Neuronal stem cell (in vitro differentiated cells): ENCODE measurements around the gene TMEM191C.
A peak's percentile ranks its signal among the peaks of the same experiment; 100 is the strongest.

Source experiments
- DNase-seq: peaks from one replicate; pipeline ENCODE4 v3.0.0-alpha.2; 2013; ENCODE audit warnings: low spot score
- H2AFZ ChIP-seq: one replicate; pipeline ENCODE4 v1.6.1; 2013; ENCODE audit warnings: mild to moderate bottlenecking, low read length, inconsistent platforms
- H2AK5ac ChIP-seq: 2 replicates; pipeline ENCODE4 v1.6.1; 2013; ENCODE audit warnings: low read depth, mild to moderate bottlenecking, inconsistent platforms, low read length, moderate library complexity, mixed read lengths
- H2BK120ac ChIP-seq: 2 replicates; pipeline ENCODE4 v1.6.1; 2013; ENCODE audit warnings: low read depth, mild to moderate bottlenecking, inconsistent platforms, low read length, moderate library complexity, mixed read lengths
- H2BK12ac ChIP-seq: one replicate; pipeline ENCODE4 v1.6.1; 2013; ENCODE audit warnings: low read length, inconsistent platforms
- H2BK15ac ChIP-seq: 2 replicates; pipeline ENCODE4 v1.6.1; 2013; ENCODE audit warnings: mild to moderate bottlenecking, low read length, inconsistent platforms, mixed read lengths
- H2BK5ac ChIP-seq: one replicate; pipeline ENCODE4 v1.6.1; 2013; ENCODE audit warnings: inconsistent platforms, mild to moderate bottlenecking, low read length, moderate library complexity
- H3K14ac ChIP-seq: one replicate; pipeline ENCODE4 v1.6.1; 2013; ENCODE audit warnings: low read length, inconsistent platforms
- H3K18ac ChIP-seq: 2 replicates; pipeline ENCODE4 v1.6.1; 2013; ENCODE audit warnings: low read length, inconsistent platforms
- H3K23ac ChIP-seq: 2 replicates; pipeline ENCODE4 v1.6.1; 2013; ENCODE audit warnings: low read depth, mild to moderate bottlenecking, mixed read lengths, low read length, inconsistent platforms; ENCODE audit not compliant: poor library complexity
- H3K27ac ChIP-seq: replicated peaks from 3 replicates; pipeline ENCODE4 v1.5.1; 2013; ENCODE audit warnings: low read length, inconsistent platforms
- H3K27me3 ChIP-seq, 3 experiments: 2 replicates each; pipeline ENCODE4 v1.6.1; 2013; ENCODE audit warnings: low read length in 3 of 3, mild to moderate bottlenecking in 2 of 3, inconsistent platforms in 1 of 3, low read depth in 1 of 3, mixed read lengths in 1 of 3, moderate library complexity in 1 of 3; ENCODE audit not compliant: control insufficient read depth in 3 of 3, insufficient read depth in 3 of 3
- H3K36me3 ChIP-seq, 2 donors: replicated peaks in 1 of 2; 2 replicates each; pipeline ENCODE4 v1.6.1; 2013; ENCODE audit warnings: low read length in 2 of 2; ENCODE audit not compliant: control insufficient read depth in 2 of 2, insufficient read depth in 2 of 2
- H3K4ac ChIP-seq: 2 replicates; pipeline ENCODE4 v1.6.1; 2013; ENCODE audit warnings: inconsistent platforms, mild to moderate bottlenecking, low read length, moderate library complexity
- H3K4me1 ChIP-seq, 2 donors: 1 replicate in 1 of 2; 2 replicates in 1 of 2; pipeline ENCODE4 v1.6.1; 2013; ENCODE audit warnings: low read length in 2 of 2, low read depth in 1 of 2; ENCODE audit not compliant: control insufficient read depth in 2 of 2, insufficient read depth in 1 of 2
- H3K4me2 ChIP-seq: one replicate; pipeline ENCODE4 v1.6.1; 2013; ENCODE audit warnings: mild to moderate bottlenecking, low read length, inconsistent platforms; ENCODE audit not compliant: insufficient read depth, poor library complexity, severe bottlenecking
- H3K4me3 ChIP-seq, 2 donors: 2 replicates each; pipeline ENCODE4 v1.5.1; 2013; ENCODE audit warnings: low read length in 2 of 2, mild to moderate bottlenecking in 2 of 2, inconsistent platforms in 1 of 2, moderate library complexity in 1 of 2
- H3K79me1 ChIP-seq: one replicate; pipeline ENCODE4 v1.6.1; 2013; ENCODE audit warnings: low read depth, mild to moderate bottlenecking, inconsistent platforms, low read length, moderate library complexity
- H3K9ac ChIP-seq: one replicate; pipeline ENCODE4 v1.6.1; 2013; ENCODE audit warnings: mild to moderate bottlenecking, low read depth, low read length, inconsistent platforms; ENCODE audit not compliant: poor library complexity
- H3K9me3 ChIP-seq, 2 donors: replicated peaks in 1 of 2; 2 replicates each; pipeline versions ENCODE3 to v1.6.1; 2013; ENCODE audit warnings: low read length in 2 of 2, mild to moderate bottlenecking in 2 of 2, inconsistent platforms in 1 of 2, low read depth in 1 of 2, mixed read lengths in 1 of 2, moderate library complexity in 1 of 2; ENCODE audit not compliant: control insufficient read depth in 2 of 2, insufficient read depth in 1 of 2
- H4K8ac ChIP-seq: one replicate; pipeline ENCODE4 v1.6.1; 2013; ENCODE audit warnings: low read depth, mild to moderate bottlenecking, inconsistent platforms, low read length, moderate library complexity
- H4K91ac ChIP-seq: one replicate; pipeline ENCODE4 v1.6.1; 2013; ENCODE audit warnings: low read length, low read depth, mild to moderate bottlenecking, inconsistent platforms; ENCODE audit not compliant: poor library complexity
- WGBS, 2 donors: extraction: QIAGEN DNeasy Blood & Tissue Kit; methylation state at CpG; one replicate each; pipeline ENCODE4 v1.1.7; 2013; ENCODE audit warnings: missing lambda C conversion rate in 2 of 2, mixed read lengths in 1 of 2; ENCODE audit not compliant: insufficient read length in 2 of 2, insufficient replicate concordance in 1 of 2; ENCODE audit errors: extremely low coverage in 2 of 2; 5-methylcytosine and 5-hydroxymethylcytosine counted together

TMEM191C gene

DNA sequence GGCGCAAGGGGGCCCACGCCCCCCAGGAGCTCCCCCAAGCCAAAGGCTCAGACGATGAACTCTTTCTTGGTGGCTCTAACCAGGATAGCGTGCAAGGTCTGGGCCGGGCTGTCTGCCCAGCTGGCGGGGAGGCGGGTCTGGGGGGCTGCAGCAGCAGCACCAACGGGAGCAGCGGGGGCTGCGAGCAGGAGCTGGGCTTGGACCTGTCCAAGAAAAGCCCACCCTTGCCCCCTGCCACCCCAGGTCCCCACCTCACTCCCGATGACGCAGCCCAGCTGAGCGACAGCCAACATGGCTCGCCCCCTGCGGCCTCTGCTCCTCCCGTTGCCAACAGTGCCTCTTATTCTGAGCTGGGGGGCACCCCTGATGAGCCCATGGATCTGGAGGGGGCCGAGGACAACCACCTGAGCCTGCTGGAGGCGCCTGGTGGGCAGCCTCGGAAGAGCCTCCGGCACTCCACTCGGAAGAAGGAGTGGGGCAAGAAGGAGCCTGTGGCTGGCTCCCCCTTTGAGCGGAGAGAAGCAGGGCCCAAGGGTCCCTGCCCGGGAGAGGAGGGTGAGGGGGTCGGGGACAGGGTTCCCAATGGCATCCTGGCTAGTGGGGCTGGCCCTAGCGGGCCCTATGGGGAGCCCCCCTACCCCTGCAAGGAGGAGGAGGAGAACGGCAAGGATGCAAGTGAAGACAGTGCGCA lies 21.6 kb upstream of the TMEM191C start:
- H3K27ac ChIP-seq = no peak overlapping the region
- H3K4ac ChIP-seq = no peak overlapping the region
- no peak overlapping the region for H2BK12ac ChIP-seq
- WGBS, 2 donors = no CpG with 5 or more reads among the region's 27 CpGs
- H2BK5ac ChIP-seq = no peak overlapping the region
- H2AK5ac ChIP-seq = no peak overlapping the region
- H2BK120ac ChIP-seq = no peak overlapping the region
- no peak overlapping the region for H3K4me2 ChIP-seq
- no peak overlapping the region for H3K18ac ChIP-seq
- H3K4me3 ChIP-seq = peak overlapping the region in 1 of 2 donors; percentile 9
- no peak overlapping the region for H2BK15ac ChIP-seq
- peaks cover 30 to 78% of the 10 kb centered on the region in 2 donors for H3K36me3 ChIP-seq
- peaks cover 3 to 11% of the 10 kb centered on the region in 2 donors for H3K4me1 ChIP-seq
- no peaks in the 10 kb centered on the region for H3K27me3 ChIP-seq
- peaks cover 16% of the 10 kb centered on the region for H3K79me1 ChIP-seq
- no peak overlapping the region for H2AFZ ChIP-seq
- no peak overlapping the region for H4K8ac ChIP-seq
- H3K23ac ChIP-seq = peak overlapping the region; percentile 80
- no peak overlapping the region for H4K91ac ChIP-seq
- no peaks in the 10 kb centered on the region for H3K9me3 ChIP-seq
- no peak overlapping the region for H3K9ac ChIP-seq
- no peak for DNase-seq
- H3K14ac ChIP-seq = no peak overlapping the region

- peaks cover 3 to 9% of the 10 kb centered on the region in 2 donors for H3K4me1 ChIP-seq
- peaks cover 30 to 78% of the 10 kb centered on the region in 2 donors for H3K36me3 ChIP-seq
- H2BK5ac ChIP-seq = peak overlapping the region; percentile 66
- no peak overlapping the region for H2BK15ac ChIP-seq
- no peak for DNase-seq
- no peak overlapping the region for H4K8ac ChIP-seq
- H2AFZ ChIP-seq = no peak overlapping the region
- no CpG with 5 or more reads among the region's 49 CpGs for WGBS, 2 donors
- peak overlapping the region in 1 of 2 donors; percentile 9 for H3K4me3 ChIP-seq
- H3K9me3 ChIP-seq = no peaks in the 10 kb centered on the region
- H2AK5ac ChIP-seq = no peak overlapping the region
- no peak overlapping the region for H4K91ac ChIP-seq
- H2BK120ac ChIP-seq = no peak overlapping the region
- H3K27ac ChIP-seq = no peak overlapping the region
- peak overlapping the region; percentile 80 for H3K23ac ChIP-seq
- no peak overlapping the region for H2BK12ac ChIP-seq
- no peak overlapping the region for H3K9ac ChIP-seq
- no peak overlapping the region for H3K4ac ChIP-seq
- H3K14ac ChIP-seq = no peak overlapping the region
- H3K18ac ChIP-seq = no peak overlapping the region
- no peaks in the 10 kb centered on the region for H3K27me3 ChIP-seq
- H3K79me1 ChIP-seq = peaks cover 16% of the 10 kb centered on the region
- no peak overlapping the region for H3K4me2 ChIP-seq
Measured at GRCh38 chr22:21446128-21446826, 20.9 kb upstream of the TMEM191C start.

GRCh38 chr22:21446827-21447690 lies 20.1 kb upstream of the TMEM191C start:
- no CpG with 5 or more reads among the region's 33 CpGs for WGBS, 2 donors
- peak overlapping the region; percentile 76 for H3K4ac ChIP-seq
- H3K36me3 ChIP-seq = peaks cover 30 to 83% of the 10 kb centered on the region in 2 donors
- H3K27ac ChIP-seq = no peak overlapping the region
- H3K4me1 ChIP-seq = peaks cover 3 to 9% of the 10 kb centered on the region in 2 donors
- no peak overlapping the region for H3K9ac ChIP-seq
- no peak overlapping the region for H3K14ac ChIP-seq
- no peak overlapping the region for H2AK5ac ChIP-seq
- H3K9me3 ChIP-seq = peaks cover 0 to 3% of the 10 kb centered on the region in 2 donors
- no peaks in the 10 kb centered on the region for H3K27me3 ChIP-seq
- DNase-seq = no peak
- H3K18ac ChIP-seq = no peak overlapping the region
- H2BK5ac ChIP-seq = peak overlapping the region; percentile 66
- no peak overlapping the region for H2BK12ac ChIP-seq
- H2AFZ ChIP-seq = no peak overlapping the region
- no peak overlapping the region for H2BK120ac ChIP-seq
- H4K91ac ChIP-seq = no peak overlapping the region
- peaks cover 16% of the 10 kb centered on the region for H3K79me1 ChIP-seq
- no peak overlapping the region for H2BK15ac ChIP-seq
- no peak overlapping the region for H3K4me2 ChIP-seq
- no peak overlapping the region for H4K8ac ChIP-seq
- H3K4me3 ChIP-seq = no peak overlapping the region
- H3K23ac ChIP-seq = peak overlapping the region; percentile 85
